Middle frontal gyrus (tissue), 1 donor: ENCODE data around the gene ST7.

Experiments
- DNase-seq: peaks from one replicate; pipeline ENCODE4 v3.0.0-alpha.2; 2015; ENCODE audit warnings: low spot score; ENCODE audit errors: extremely low spot score

Gene ST7

GRCh38 chr7:117188376-117188775 lies 235.1 kb downstream of the ST7 start:
- no peak for DNase-seq

- DNase-seq: no peak
Measured at GRCh38 chr7:117188949-117189592, 235.8 kb downstream of the ST7 start.

- DNase-seq: no peak
Measured at GRCh38 chr7:117190104-117190503, 236.8 kb downstream of the ST7 start.

- no peak for DNase-seq
Measured at GRCh38 chr7:117190746-117191435, 237.6 kb downstream of the ST7 start.

GRCh38 chr7:117192108-117192507 lies 238.8 kb downstream of the ST7 start:
- DNase-seq: no peak

- DNase-seq: no peak
Measured at GRCh38 chr7:117193564-117193963, 240.3 kb downstream of the ST7 start.

- DNase-seq: no peak
Measured at GRCh38 chr7:117194445-117194844, 241.1 kb downstream of the ST7 start.

- DNase-seq: no peak
Measured at GRCh38 chr7:117195361-117196029, 242.2 kb downstream of the ST7 start.

- DNase-seq: no peak
Measured at GRCh38 chr7:117200132-117200531, 246.8 kb downstream of the ST7 start.

- DNase-seq: no peak
Measured at GRCh38 chr7:117200786-117201458, 247.6 kb downstream of the ST7 start.

GRCh38 chr7:117202511-117202910 lies 249.2 kb downstream of the ST7 start:
- DNase-seq: no peak

- DNase-seq: no peak
Measured at GRCh38 chr7:117203205-117203604, 249.9 kb downstream of the ST7 start.

GRCh38 chr7:117205873-117206272 lies 252.6 kb downstream of the ST7 start:
- DNase-seq: no peak

- no peak for DNase-seq
Measured at GRCh38 chr7:117208257-117208656, 255.0 kb downstream of the ST7 start.

- DNase-seq: no peak
Measured at GRCh38 chr7:117210397-117210796, 257.1 kb downstream of the ST7 start.

GRCh38 chr7:117210908-117211307 lies 257.6 kb downstream of the ST7 start:
- DNase-seq: no peak

- no peak for DNase-seq
Measured at GRCh38 chr7:117211614-117212013, 258.3 kb downstream of the ST7 start.

- DNase-seq: no peak
Measured at GRCh38 chr7:117212969-117213877, 259.9 kb downstream of the ST7 start.

GRCh38 chr7:117216010-117216409 lies 262.7 kb downstream of the ST7 start:
- no peak for DNase-seq

- no peak for DNase-seq
Measured at GRCh38 chr7:117216436-117217069, 263.3 kb downstream of the ST7 start.
